HepG2 (cell line): ENCODE data around the gene USP36. TPM values are rescaled to one million over a fixed set of nuclear protein-coding genes. Genes with fewer than 3 reads are reported as not detected.

ENCODE experiments used
- BHLHE40 ChIP-seq: IDR thresholded peaks from 2 replicates; pipeline ENCODE4 v1.6.1; 2011; ENCODE audit warnings: low read length, improper control_type of control experiment
- CTCF ChIP-seq: sonication (generic); formaldehyde crosslinking; IDR thresholded peaks from 2 replicates; pipeline ENCODE4 v1.5.0; 2020; ENCODE audit warnings: mild to moderate bottlenecking, missing genetic modification reagents, moderate library complexity
- HIVEP1 ChIP-seq: sonication (generic); formaldehyde crosslinking; IDR thresholded peaks from 2 replicates; pipeline ENCODE4 v1.4.0; 2020; ENCODE audit warnings: mild to moderate bottlenecking, missing genetic modification reagents
- HNF4G ChIP-seq, 2 experiments: sonication (generic) in 1 of 2; formaldehyde crosslinking in 1 of 2; IDR thresholded peaks; 2 replicates each; pipeline versions ENCODE4 v1.4.0 to v1.6.1; 2011 to 2020; ENCODE audit warnings: borderline replicate concordance in 2 of 2, low read depth in 2 of 2, mild to moderate bottlenecking in 2 of 2, low read length in 1 of 2, missing genetic modification reagents in 1 of 2, moderate library complexity in 1 of 2
- IKZF5 ChIP-seq: IDR thresholded peaks from 2 replicates; pipeline ENCODE4 v1.6.1; 2018; ENCODE audit warnings: missing genetic modification reagents, mild to moderate bottlenecking, missing compliant biosample characterization
- RAD21 ChIP-seq: fragments of 450-650 bp; formaldehyde crosslinking; IDR thresholded peaks from 2 replicates; pipeline ENCODE4 v1.5.0; 2020; ENCODE audit warnings: mild to moderate bottlenecking
- RFXAP ChIP-seq: sonication (generic); formaldehyde crosslinking; IDR thresholded peaks from 2 replicates; pipeline ENCODE4 v1.4.0; 2020; ENCODE audit warnings: missing genetic modification reagents, borderline replicate concordance
- YY1 ChIP-seq: IDR thresholded peaks from 2 replicates; pipeline ENCODE4 v1.6.1; 2011; ENCODE audit warnings: low read length, low read depth, moderate library complexity, mild to moderate bottlenecking; ENCODE audit not compliant: insufficient read depth, insufficient replicate concordance
- ZMYM4 ChIP-seq: sonication (generic); formaldehyde crosslinking; IDR thresholded peaks from 2 replicates; pipeline ENCODE4 v1.8.1; 2023; ENCODE audit warnings: mild to moderate bottlenecking, missing genetic modification reagents
- ZNF598 ChIP-seq: sonication (generic); formaldehyde crosslinking; IDR thresholded peaks from 2 replicates; pipeline ENCODE4 v1.5.1; 2020; ENCODE audit warnings: mild to moderate bottlenecking, missing genetic modification reagents, borderline replicate concordance
- ZNF839 ChIP-seq: sonication (generic); formaldehyde crosslinking; IDR thresholded peaks from 2 replicates; pipeline ENCODE4 v1.4.0; 2020; ENCODE audit warnings: missing genetic modification reagents, mild to moderate bottlenecking, borderline replicate concordance
- polyA plus RNA-seq, 8 experiments: library from polyadenylated mRNA; depleted of rRNA in 3 of 8; stranded (reverse) in 7 of 8; unstranded in 1 of 8; fragments of >200 nt; fragmentation: Illumina TruSeq in 4 of 8; extraction: Trizol in 4 of 8; gene quantifications; 2 replicates each; pipeline versions ENCODE4 v1.2.1 to v1.2.3, GENCODE V29; 2011 to 2016; ENCODE audit warnings: low read depth in 4 of 8, missing spikeins in 1 of 8, mixed read lengths in 1 of 8; ENCODE audit not compliant: insufficient read depth in 1 of 8
- total RNA-seq, 5 experiments: library from RNA; depleted of rRNA; stranded (reverse); fragments of >200 nt; fragmentation: Illumina TruSeq; extraction: Trizol; gene quantifications; 2 replicates each; pipeline ENCODE4 v1.2.3, GENCODE V29; 2016; ENCODE audit warnings: low read depth in 1 of 5

Gene USP36
- total and polyA plus RNA-seq, 2 of the 13 experiments (the other 11 are each of a cell fraction or from before 2014, with no cell fraction given), result 29.6 to 45.9 TPM

- 0 out of 2 replicates have a peak, but pooled peaks have one; percentile 13 for TF ChIP-seq HIVEP1 (CRISPR knock-in tag)
- peak; percentile 57 for TF ChIP-seq YY1
- no peak; the same call in 1 of the 2 replicates for TF ChIP-seq ZMYM4 (CRISPR knock-in tag)
- TF ChIP-seq RAD21 (CRISPR knock-in tag), result peak; percentile 37; the same call in 1 of the 2 replicates
- peak; percentile 87 for TF ChIP-seq CTCF
- TF ChIP-seq HNF4G (IDR thresholded peaks at IDR 0.05; ENCODE audit: borderline replicate concordance, low read depth, low read length), result no peak
- no peak for TF ChIP-seq HNF4G (CRISPR knock-in tag; IDR thresholded peaks at IDR 0.05; ENCODE audit: borderline replicate concordance, low read depth)
- 0 out of 2 replicates have a peak, but pooled peaks have one; percentile 36 for TF ChIP-seq IKZF5 (CRISPR knock-in tag)
- peak; percentile 35; the same call in 1 of the 2 replicates for TF ChIP-seq BHLHE40
- peak; percentile 24; the same call in 1 of the 2 replicates for TF ChIP-seq ZNF598 (CRISPR knock-in tag)
- TF ChIP-seq ZNF839, result no peak
- no peak for TF ChIP-seq RFXAP (CRISPR knock-in tag)
- TF ChIP-seq, all 625 proteins: peak for 21
These were observed 2.4 kb upstream of the USP36 start (continued) for GRCh38 chr17:78842881-78843565.
